Astrocyte of the cerebellum (primary cell): ENCODE measurements around the gene ANO6.
"Not testable (repeated sequence)": the region's sequence is repeated elsewhere in the genome, so short reads cannot be mapped to it uniquely, and the experiment has no call there.

Source experiments
- DNase-seq: peaks from one replicate; pipeline ENCODE4 v3.0.0-alpha.2; 2011; ENCODE audit warnings: low read depth
- H3K4me3 ChIP-seq: 2 replicates; pipeline ENCODE4 v1.5.1; 2011; ENCODE audit warnings: mild to moderate bottlenecking, low read depth, low read length, moderate library complexity
- CTCF ChIP-seq: IDR thresholded peaks from 2 replicates; pipeline ENCODE4 v1.5.1; 2012; ENCODE audit warnings: low read length, low read depth, moderate library complexity, mild to moderate bottlenecking; ENCODE audit errors: missing control alignments
- in situ Hi-C: cut with HindIII; loops from 2 replicates; pipeline ENCODE4 v1.10.0; 2017; ENCODE audit warnings: low sequenced_read_pairs

ANO6 gene, protein sequence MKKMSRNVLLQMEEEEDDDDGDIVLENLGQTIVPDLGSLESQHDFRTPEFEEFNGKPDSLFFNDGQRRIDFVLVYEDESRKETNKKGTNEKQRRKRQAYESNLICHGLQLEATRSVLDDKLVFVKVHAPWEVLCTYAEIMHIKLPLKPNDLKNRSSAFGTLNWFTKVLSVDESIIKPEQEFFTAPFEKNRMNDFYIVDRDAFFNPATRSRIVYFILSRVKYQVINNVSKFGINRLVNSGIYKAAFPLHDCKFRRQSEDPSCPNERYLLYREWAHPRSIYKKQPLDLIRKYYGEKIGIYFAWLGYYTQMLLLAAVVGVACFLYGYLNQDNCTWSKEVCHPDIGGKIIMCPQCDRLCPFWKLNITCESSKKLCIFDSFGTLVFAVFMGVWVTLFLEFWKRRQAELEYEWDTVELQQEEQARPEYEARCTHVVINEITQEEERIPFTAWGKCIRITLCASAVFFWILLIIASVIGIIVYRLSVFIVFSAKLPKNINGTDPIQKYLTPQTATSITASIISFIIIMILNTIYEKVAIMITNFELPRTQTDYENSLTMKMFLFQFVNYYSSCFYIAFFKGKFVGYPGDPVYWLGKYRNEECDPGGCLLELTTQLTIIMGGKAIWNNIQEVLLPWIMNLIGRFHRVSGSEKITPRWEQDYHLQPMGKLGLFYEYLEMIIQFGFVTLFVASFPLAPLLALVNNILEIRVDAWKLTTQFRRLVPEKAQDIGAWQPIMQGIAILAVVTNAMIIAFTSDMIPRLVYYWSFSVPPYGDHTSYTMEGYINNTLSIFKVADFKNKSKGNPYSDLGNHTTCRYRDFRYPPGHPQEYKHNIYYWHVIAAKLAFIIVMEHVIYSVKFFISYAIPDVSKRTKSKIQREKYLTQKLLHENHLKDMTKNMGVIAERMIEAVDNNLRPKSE

GRCh38 chr12:45215419-45216229 is at the start of gene ANO6:
TSS of gene ANO6 (plus strand) at chr12:45216095. CDS start at chr12:45216322, 227 bp downstream.
- DNase-seq, result peak; percentile 68
- peak within 1 kb of the TSS; percentile 66 for H3K4me3 ChIP-seq
- in situ Hi-C loops, result no loop called here
- peak; percentile 37 for TF ChIP-seq CTCF

GRCh38 chr12:45168976-45169375 is 46.9 kb upstream of the ANO6 start:
- TF ChIP-seq CTCF, result no peak
- no peak overlapping the region for H3K4me3 ChIP-seq
- in situ Hi-C loops, result no loop called here
- no peak for DNase-seq

DNA sequence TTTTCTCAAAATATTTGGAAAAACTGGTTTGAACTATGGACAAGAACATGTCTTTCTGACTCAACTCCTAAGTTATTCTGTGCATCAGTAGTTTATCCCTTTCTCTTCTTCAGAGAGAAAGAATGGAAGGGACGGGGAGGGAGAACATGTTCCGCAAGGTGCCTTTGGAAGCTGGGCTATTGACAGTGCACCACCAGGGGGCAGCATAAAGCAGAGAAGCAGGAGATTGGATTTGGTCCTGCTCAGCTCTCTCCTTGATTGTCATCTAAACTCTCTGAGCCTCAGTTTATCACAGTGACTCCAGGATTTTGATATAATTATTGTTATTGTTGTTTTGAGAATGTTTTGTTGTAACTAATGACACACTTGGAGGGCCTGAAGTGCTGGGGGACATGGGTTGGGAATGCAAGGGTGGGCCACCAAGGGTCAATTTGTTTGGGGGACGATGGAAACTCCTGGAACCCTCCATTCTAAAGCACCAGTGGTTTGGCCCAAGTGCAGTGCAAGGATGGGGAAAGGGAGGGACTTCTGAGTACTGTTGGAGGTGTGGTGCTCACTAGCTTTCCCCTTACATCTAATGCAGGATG is 45.3 kb upstream of the ANO6 start:
- in situ Hi-C loops, result loop anchor here (10.0 kb wide), 1 partner anchor 214 kb away; no protein-coding TSS in a partner anchor
- no peak overlapping the region for H3K4me3 ChIP-seq
- DNase-seq, result peak; percentile 69
- TF ChIP-seq CTCF, result peak; percentile 94

GRCh38 chr12:45173293-45173692 is 42.6 kb upstream of the ANO6 start:
- TF ChIP-seq CTCF, result peak; percentile 27
- H3K4me3 ChIP-seq, DNase-seq: not testable (repeated sequence)
- in situ Hi-C loops, result loop anchor here (10.0 kb wide), 1 partner anchor 212 kb away; no protein-coding TSS in a partner anchor

GRCh38 chr12:45174595-45174994 is 41.3 kb upstream of the ANO6 start:
- TF ChIP-seq CTCF, result no peak
- no peak overlapping the region for H3K4me3 ChIP-seq
- no peak for DNase-seq
- in situ Hi-C loops, result loop anchor here (10.0 kb wide), 1 partner anchor 210 kb away; no protein-coding TSS in a partner anchor
